Measurements from ENCODE around the gene DISC1.

DISC1 gene

GRCh38 chr1:231970684-231971083 is 344.1 kb downstream of the DISC1 start:
- TF ChIP-seq CTCF (conservative IDR thresholded peaks at IDR 0.05) (no peak), ZFX (IDR thresholded peaks at IDR 0.05) (no peak)
- no peak overlapping the region for H3K27ac ChIP-seq

GRCh38 chr1:231971397-231972110 is 345.0 kb downstream of the DISC1 start:
- no peak overlapping the region for H3K27ac ChIP-seq
- TF ChIP-seq ZFX (IDR thresholded peaks at IDR 0.05) (no peak), CTCF (conservative IDR thresholded peaks at IDR 0.05) (no peak)

GRCh38 chr1:231972111-231972445 is 345.5 kb downstream of the DISC1 start:
- no peak overlapping the region for H3K27ac ChIP-seq
- TF ChIP-seq CTCF (conservative IDR thresholded peaks at IDR 0.05) = no peak
- TF ChIP-seq ZFX (IDR thresholded peaks at IDR 0.05) = no peak

GRCh38 chr1:231973830-231974229 is 347.2 kb downstream of the DISC1 start:
- H3K27ac ChIP-seq = no peak overlapping the region
- TF ChIP-seq CTCF (conservative IDR thresholded peaks at IDR 0.05) = no peak

- H3K27ac ChIP-seq = no peak overlapping the region
- TF ChIP-seq CTCF (conservative IDR thresholded peaks at IDR 0.05) = no peak
- no peak for TF ChIP-seq ZFX (IDR thresholded peaks at IDR 0.05)
Measured at GRCh38 chr1:231976231-231976630, 349.6 kb downstream of the DISC1 start.

- H3K27ac ChIP-seq = no peak overlapping the region
- TF ChIP-seq ZFX (IDR thresholded peaks at IDR 0.05) (no peak), CTCF (conservative IDR thresholded peaks at IDR 0.05) (no peak)
Measured at GRCh38 chr1:231981675-231982074, 355.1 kb downstream of the DISC1 start.

- H3K27ac ChIP-seq = no peak overlapping the region
- TF ChIP-seq CTCF (conservative IDR thresholded peaks at IDR 0.05) = no peak
- no peak for TF ChIP-seq ZFX (IDR thresholded peaks at IDR 0.05)
Measured at GRCh38 chr1:231982871-231983587, 356.4 kb downstream of the DISC1 start.
